Measurements from ENCODE around the gene SAG.

Gene SAG

GRCh38 chr2:233289648-233290047 lies 18.0 kb upstream of the SAG start:
- no peak for DNase-seq

- no peak for DNase-seq
Observed at GRCh38 chr2:233290051-233290845, 17.4 kb upstream of the SAG start.

GRCh38 chr2:233295891-233296290 lies 11.7 kb upstream of the SAG start:
- no peak for DNase-seq

GRCh38 chr2:233297076-233297475 lies 10.5 kb upstream of the SAG start:
- no peak for DNase-seq

GRCh38 chr2:233300401-233300800 lies 7.2 kb upstream of the SAG start:
- no peak for DNase-seq

- no peak for DNase-seq
Observed at GRCh38 chr2:233301248-233301647, 6.4 kb upstream of the SAG start.

- DNase-seq = no peak
Observed at GRCh38 chr2:233301811-233302210, 5.8 kb upstream of the SAG start.

GRCh38 chr2:233303252-233303651 lies 4.4 kb upstream of the SAG start:
- no peak for DNase-seq

- no peak for DNase-seq
Observed at GRCh38 chr2:233311241-233311926, 3.8 kb downstream of the SAG start.

- DNase-seq = no peak
Observed at GRCh38 chr2:233312874-233313273, 5.3 kb downstream of the SAG start.

GRCh38 chr2:233314180-233314925 lies 6.7 kb downstream of the SAG start:
- DNase-seq = no peak

GRCh38 chr2:233317196-233317943 lies 9.8 kb downstream of the SAG start:
- DNase-seq = no peak

GRCh38 chr2:233319256-233319655 lies 11.6 kb downstream of the SAG start:
- DNase-seq = no peak

GRCh38 chr2:233320470-233320869 lies 12.9 kb downstream of the SAG start:
- DNase-seq = no peak

- DNase-seq = no peak
Observed at GRCh38 chr2:233321166-233321565, 13.6 kb downstream of the SAG start.

- no peak for DNase-seq
Observed at GRCh38 chr2:233323851-233324250, 16.2 kb downstream of the SAG start.

- DNase-seq = no peak
Observed at GRCh38 chr2:233325256-233325655, 17.6 kb downstream of the SAG start.

- no peak for DNase-seq
Observed at GRCh38 chr2:233325814-233326213, 18.2 kb downstream of the SAG start.

GRCh38 chr2:233326500-233326899 lies 18.9 kb downstream of the SAG start:
- DNase-seq = no peak

GRCh38 chr2:233328922-233329321 lies 21.3 kb downstream of the SAG start:
- DNase-seq = no peak

GRCh38 chr2:233329489-233330135 lies 22.0 kb downstream of the SAG start:
- DNase-seq = no peak

- DNase-seq = no peak
Observed at GRCh38 chr2:233331536-233331935, 23.9 kb downstream of the SAG start.

GRCh38 chr2:233332125-233332524 lies 24.5 kb downstream of the SAG start:
- no peak for DNase-seq
